ENCODE results near the gene CLK4. TPM values are rescaled to one million over a fixed set of nuclear protein-coding genes. Genes with fewer than 3 reads are reported as not detected.

Gene CLK4
- total and polyA plus RNA-seq, 2 experiments from 2014 or later: 15.3 to 18.1 TPM

GRCh38 chr5:178560911-178561310 lies 65.9 kb downstream of the CLK4 start:
- Histone ChIP-seq H3K9me2 (ENCODE audit: insufficient read depth) (no peaks in the 10 kb centered on the region), H3K27ac (ENCODE audit: low read depth) (peak overlapping the region; percentile 59; the same call in 1 of the 2 replicates), H3K36me3 (ENCODE audit: insufficient read depth) (no peaks in the 10 kb centered on the region), H2AFZ (no peak overlapping the region), H3K4me2 (peak overlapping the region; percentile 40; the same call in 1 of the 2 replicates), H3K79me2 (replicated peaks; ENCODE audit: insufficient read depth) (no peaks in the 10 kb centered on the region), H3K27me3 (ENCODE audit: insufficient read depth) (no peaks in the 10 kb centered on the region), H3F3A (replicated peaks; ENCODE audit: low read depth) (peaks cover 12% of the 10 kb centered on the region; the same call in 1 of the 2 replicates), H4K20me1 (replicated peaks; ENCODE audit: insufficient read depth) (no peaks in the 10 kb centered on the region), H3K4me1 (ENCODE audit: insufficient read depth) (peaks cover 41% of the 10 kb centered on the region), H3K4me3 (no peak overlapping the region)
- peak; percentile 34 for ATAC-seq
- Mint-ChIP-seq H3K4me3 (no peak overlapping the region), H3K27me3 (ENCODE audit: insufficient read depth, low read depth, poor library complexity) (peaks cover 10% of the 10 kb centered on the region), H3K9me3 (peaks cover 2% of the 10 kb centered on the region; the same call in 1 of the 3 replicates), H3K36me3 (ENCODE audit: low read depth) (peaks cover 2% of the 10 kb centered on the region; the same call in 2 of the 3 replicates), H3K4me1 (peaks cover 45% of the 10 kb centered on the region), H3K27ac (no peak overlapping the region)
- no peak for DNase-seq (ENCODE audit: low spot score)
- TF ChIP-seq REST (IDR thresholded peaks at IDR 0.05; ENCODE audit: unreplicated experiment): no peak
- TF ChIP-seq POLR2AphosphoS5 (IDR thresholded peaks at IDR 0.05; ENCODE audit: low read depth): no peak
- TF ChIP-seq, protein P1, sequence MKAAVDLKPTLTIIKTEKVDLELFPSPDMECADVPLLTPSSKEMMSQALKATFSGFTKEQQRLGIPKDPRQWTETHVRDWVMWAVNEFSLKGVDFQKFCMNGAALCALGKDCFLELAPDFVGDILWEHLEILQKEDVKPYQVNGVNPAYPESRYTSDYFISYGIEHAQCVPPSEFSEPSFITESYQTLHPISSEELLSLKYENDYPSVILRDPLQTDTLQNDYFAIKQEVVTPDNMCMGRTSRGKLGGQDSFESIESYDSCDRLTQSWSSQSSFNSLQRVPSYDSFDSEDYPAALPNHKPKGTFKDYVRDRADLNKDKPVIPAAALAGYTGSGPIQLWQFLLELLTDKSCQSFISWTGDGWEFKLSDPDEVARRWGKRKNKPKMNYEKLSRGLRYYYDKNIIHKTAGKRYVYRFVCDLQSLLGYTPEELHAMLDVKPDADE (IDR thresholded peaks at IDR 0.05): no peak
- TF ChIP-seq EZH2 (IDR thresholded peaks at IDR 0.05; ENCODE audit: low read depth, unreplicated experiment): no peak
- no peak for TF ChIP-seq ZNF331 (CRISPR knock-in tag; IDR thresholded peaks at IDR 0.05; ENCODE audit: low read depth)
- TF ChIP-seq EZH2phosphoT487 (IDR thresholded peaks at IDR 0.05; ENCODE audit: unreplicated experiment): no peak
- TF ChIP-seq ZNF114 (CRISPR knock-in tag; IDR thresholded peaks at IDR 0.05): no peak
- TF ChIP-seq, protein P2, sequence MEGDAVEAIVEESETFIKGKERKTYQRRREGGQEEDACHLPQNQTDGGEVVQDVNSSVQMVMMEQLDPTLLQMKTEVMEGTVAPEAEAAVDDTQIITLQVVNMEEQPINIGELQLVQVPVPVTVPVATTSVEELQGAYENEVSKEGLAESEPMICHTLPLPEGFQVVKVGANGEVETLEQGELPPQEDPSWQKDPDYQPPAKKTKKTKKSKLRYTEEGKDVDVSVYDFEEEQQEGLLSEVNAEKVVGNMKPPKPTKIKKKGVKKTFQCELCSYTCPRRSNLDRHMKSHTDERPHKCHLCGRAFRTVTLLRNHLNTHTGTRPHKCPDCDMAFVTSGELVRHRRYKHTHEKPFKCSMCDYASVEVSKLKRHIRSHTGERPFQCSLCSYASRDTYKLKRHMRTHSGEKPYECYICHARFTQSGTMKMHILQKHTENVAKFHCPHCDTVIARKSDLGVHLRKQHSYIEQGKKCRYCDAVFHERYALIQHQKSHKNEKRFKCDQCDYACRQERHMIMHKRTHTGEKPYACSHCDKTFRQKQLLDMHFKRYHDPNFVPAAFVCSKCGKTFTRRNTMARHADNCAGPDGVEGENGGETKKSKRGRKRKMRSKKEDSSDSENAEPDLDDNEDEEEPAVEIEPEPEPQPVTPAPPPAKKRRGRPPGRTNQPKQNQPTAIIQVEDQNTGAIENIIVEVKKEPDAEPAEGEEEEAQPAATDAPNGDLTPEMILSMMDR (conservative IDR thresholded peaks at IDR 0.05; ENCODE audit: low read depth in 2 of 2): no peak
- TF ChIP-seq, protein P3, sequence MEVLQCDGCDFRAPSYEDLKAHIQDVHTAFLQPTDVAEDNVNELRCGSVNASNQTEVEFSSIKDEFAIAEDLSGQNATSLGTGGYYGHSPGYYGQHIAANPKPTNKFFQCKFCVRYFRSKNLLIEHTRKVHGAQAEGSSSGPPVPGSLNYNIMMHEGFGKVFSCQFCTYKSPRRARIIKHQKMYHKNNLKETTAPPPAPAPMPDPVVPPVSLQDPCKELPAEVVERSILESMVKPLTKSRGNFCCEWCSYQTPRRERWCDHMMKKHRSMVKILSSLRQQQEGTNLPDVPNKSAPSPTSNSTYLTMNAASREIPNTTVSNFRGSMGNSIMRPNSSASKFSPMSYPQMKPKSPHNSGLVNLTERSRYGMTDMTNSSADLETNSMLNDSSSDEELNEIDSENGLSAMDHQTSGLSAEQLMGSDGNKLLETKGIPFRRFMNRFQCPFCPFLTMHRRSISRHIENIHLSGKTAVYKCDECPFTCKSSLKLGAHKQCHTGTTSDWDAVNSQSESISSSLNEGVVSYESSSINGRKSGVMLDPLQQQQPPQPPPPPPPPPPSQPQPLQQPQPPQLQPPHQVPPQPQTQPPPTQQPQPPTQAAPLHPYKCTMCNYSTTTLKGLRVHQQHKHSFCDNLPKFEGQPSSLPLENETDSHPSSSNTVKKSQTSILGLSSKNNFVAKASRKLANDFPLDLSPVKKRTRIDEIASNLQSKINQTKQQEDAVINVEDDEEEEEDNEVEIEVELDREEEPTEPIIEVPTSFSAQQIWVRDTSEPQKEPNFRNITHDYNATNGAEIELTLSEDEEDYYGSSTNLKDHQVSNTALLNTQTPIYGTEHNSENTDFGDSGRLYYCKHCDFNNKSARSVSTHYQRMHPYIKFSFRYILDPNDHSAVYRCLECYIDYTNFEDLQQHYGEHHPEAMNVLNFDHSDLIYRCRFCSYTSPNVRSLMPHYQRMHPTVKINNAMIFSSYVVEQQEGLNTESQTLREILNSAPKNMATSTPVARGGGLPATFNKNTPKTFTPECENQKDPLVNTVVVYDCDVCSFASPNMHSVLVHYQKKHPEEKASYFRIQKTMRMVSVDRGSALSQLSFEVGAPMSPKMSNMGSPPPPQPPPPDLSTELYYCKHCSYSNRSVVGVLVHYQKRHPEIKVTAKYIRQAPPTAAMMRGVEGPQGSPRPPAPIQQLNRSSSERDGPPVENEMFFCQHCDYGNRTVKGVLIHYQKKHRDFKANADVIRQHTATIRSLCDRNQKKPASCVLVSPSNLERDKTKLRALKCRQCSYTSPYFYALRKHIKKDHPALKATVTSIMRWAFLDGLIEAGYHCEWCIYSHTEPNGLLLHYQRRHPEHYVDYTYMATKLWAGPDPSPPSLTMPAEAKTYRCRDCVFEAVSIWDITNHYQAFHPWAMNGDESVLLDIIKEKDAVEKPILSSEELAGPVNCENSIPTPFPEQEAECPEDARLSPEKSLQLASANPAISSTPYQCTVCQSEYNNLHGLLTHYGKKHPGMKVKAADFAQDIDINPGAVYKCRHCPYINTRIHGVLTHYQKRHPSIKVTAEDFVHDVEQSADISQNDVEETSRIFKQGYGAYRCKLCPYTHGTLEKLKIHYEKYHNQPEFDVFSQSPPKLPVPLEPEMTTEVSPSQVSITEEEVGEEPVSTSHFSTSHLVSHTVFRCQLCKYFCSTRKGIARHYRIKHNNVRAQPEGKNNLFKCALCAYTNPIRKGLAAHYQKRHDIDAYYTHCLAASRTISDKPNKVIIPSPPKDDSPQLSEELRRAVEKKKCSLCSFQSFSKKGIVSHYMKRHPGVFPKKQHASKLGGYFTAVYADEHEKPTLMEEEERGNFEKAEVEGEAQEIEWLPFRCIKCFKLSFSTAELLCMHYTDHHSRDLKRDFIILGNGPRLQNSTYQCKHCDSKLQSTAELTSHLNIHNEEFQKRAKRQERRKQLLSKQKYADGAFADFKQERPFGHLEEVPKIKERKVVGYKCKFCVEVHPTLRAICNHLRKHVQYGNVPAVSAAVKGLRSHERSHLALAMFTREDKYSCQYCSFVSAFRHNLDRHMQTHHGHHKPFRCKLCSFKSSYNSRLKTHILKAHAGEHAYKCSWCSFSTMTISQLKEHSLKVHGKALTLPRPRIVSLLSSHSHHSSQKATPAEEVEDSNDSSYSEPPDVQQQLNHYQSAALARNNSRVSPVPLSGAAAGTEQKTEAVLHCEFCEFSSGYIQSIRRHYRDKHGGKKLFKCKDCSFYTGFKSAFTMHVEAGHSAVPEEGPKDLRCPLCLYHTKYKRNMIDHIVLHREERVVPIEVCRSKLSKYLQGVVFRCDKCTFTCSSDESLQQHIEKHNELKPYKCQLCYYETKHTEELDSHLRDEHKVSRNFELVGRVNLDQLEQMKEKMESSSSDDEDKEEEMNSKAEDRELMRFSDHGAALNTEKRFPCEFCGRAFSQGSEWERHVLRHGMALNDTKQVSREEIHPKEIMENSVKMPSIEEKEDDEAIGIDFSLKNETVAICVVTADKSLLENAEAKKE (CRISPR knock-in tag; IDR thresholded peaks at IDR 0.05): no peak
- no peak for TF ChIP-seq STAT1 (IDR thresholded peaks at IDR 0.05; ENCODE audit: unreplicated experiment)
- TF ChIP-seq CREB1 (CRISPR knock-in tag; IDR thresholded peaks at IDR 0.05; ENCODE audit: low read depth): no peak
- no peak for TF ChIP-seq JUNB (IDR thresholded peaks at IDR 0.05; ENCODE audit: unreplicated experiment)
- no peak for TF ChIP-seq NANOG (IDR thresholded peaks at IDR 0.05; ENCODE audit: borderline replicate concordance)

Measured in GM23338 (cell line).